Amygdala (tissue), 56 donors: Measurements from ENCODE around the gene HMGN2.
A peak's percentile ranks its signal among the peaks of the same experiment; 100 is the strongest.
"Not testable (repeated sequence)": the region's sequence is repeated elsewhere in the genome, so short reads cannot be mapped to it uniquely, and the experiment has no call there.

Experiments
- DNase-seq, 56 donors: peaks; one replicate each; lab custom pipeline; 2025; lab: John Stamatoyannopoulos, UW

The HMGN2 gene

GRCh38 chr1:26475989-26476388 is 3.7 kb downstream of the HMGN2 start:
- no peak for DNase-seq

- no peak for DNase-seq
These were observed 4.7 kb downstream of the HMGN2 start for GRCh38 chr1:26476958-26477357.

GRCh38 chr1:26477446-26478152 is 5.4 kb downstream of the HMGN2 start:
- no peak for DNase-seq

GRCh38 chr1:26478159-26478558 is 5.9 kb downstream of the HMGN2 start:
- no peak for DNase-seq

GRCh38 chr1:26478988-26479387 is 6.7 kb downstream of the HMGN2 start:
- no peak for DNase-seq

- no peak for DNase-seq
These were observed 10.7 kb downstream of the HMGN2 start for GRCh38 chr1:26482921-26483320.

GRCh38 chr1:26483980-26484379 is 11.7 kb downstream of the HMGN2 start:
- DNase-seq, result no peak

GRCh38 chr1:26490155-26490554 is 17.9 kb downstream of the HMGN2 start:
- no peak for DNase-seq

GRCh38 chr1:26493267-26493666 is 21.0 kb downstream of the HMGN2 start:
- no peak for DNase-seq

- no peak for DNase-seq
These were observed 21.7 kb downstream of the HMGN2 start for GRCh38 chr1:26493938-26494337.

- peak in 1 of 56 donors; percentile 4 for DNase-seq
These were observed 24.6 kb downstream of the HMGN2 start for GRCh38 chr1:26496861-26497260.

GRCh38 chr1:26498894-26499293 is 26.7 kb downstream of the HMGN2 start:
- DNase-seq, result no peak

- DNase-seq, result peak; percentile 22 to 92 (median 77)
These were observed 28.4 kb downstream of the HMGN2 start for GRCh38 chr1:26500488-26501175.

- DNase-seq, result not testable (repeated sequence)
These were observed 38.5 kb downstream of the HMGN2 start for GRCh38 chr1:26510711-26511110.

GRCh38 chr1:26515836-26516235 is 43.6 kb downstream of the HMGN2 start:
- DNase-seq, result not testable (repeated sequence)

- DNase-seq, result no peak
These were observed 44.9 kb downstream of the HMGN2 start for GRCh38 chr1:26516987-26517765.

GRCh38 chr1:26517766-26518049 is 45.5 kb downstream of the HMGN2 start:
- DNase-seq, result no peak

GRCh38 chr1:26518355-26518754 is 46.1 kb downstream of the HMGN2 start:
- DNase-seq, result no peak

GRCh38 chr1:26520339-26520738 is 48.1 kb downstream of the HMGN2 start:
- DNase-seq, result no peak

GRCh38 chr1:26521669-26522030 is 49.4 kb downstream of the HMGN2 start:
- DNase-seq, result no peak

- DNase-seq, result no peak
These were observed 49.8 kb downstream of the HMGN2 start for GRCh38 chr1:26522073-26522472.

- DNase-seq, result no peak
These were observed 51.9 kb downstream of the HMGN2 start for GRCh38 chr1:26524181-26524580.
